ENCODE measurements around the gene ADGRG2.
"Not testable (repeated sequence)": the region's sequence is repeated elsewhere in the genome, so short reads cannot be mapped to it uniquely, and the experiment has no call there.

ADGRG2 gene

DNA sequence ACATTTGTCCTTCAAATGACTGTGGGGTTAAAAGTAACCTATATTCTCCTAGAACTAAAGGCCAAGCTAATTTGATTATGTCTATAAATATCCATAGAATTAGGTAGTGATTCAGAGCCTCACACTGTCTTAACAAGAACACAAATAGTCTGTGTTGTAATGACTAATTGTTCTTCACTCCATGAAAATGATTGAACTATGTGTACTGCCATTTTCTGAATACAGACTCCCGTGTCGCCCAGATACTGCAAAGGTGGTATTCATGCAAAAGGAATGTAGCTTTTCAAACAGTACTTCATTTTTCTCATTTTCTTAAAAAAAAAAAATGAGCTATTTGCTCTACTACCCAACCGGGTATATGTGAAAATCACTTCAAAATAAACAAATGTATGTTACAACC lies 127.0 kb downstream of the ADGRG2 start:
- no peak for FAIRE-seq

DNA sequence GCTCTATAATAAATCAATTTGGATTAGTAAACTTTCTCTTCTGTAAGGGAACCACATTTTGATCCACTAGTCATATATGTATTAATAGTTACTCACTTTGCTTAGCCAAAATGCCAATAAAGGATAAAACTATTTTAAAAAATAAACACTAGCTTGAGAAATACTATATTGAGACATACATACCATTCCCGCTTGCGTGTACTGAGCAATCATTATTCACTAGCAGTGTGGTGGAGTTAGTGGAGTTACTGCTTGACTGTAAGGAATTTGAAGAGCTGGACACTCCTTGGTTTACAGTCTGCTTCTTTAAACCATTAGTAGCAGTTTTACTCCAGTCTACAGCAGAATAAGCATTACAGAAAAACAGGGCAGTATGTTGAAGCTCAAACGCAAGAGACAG lies 127.6 kb downstream of the ADGRG2 start:
- FAIRE-seq = no peak

DNA sequence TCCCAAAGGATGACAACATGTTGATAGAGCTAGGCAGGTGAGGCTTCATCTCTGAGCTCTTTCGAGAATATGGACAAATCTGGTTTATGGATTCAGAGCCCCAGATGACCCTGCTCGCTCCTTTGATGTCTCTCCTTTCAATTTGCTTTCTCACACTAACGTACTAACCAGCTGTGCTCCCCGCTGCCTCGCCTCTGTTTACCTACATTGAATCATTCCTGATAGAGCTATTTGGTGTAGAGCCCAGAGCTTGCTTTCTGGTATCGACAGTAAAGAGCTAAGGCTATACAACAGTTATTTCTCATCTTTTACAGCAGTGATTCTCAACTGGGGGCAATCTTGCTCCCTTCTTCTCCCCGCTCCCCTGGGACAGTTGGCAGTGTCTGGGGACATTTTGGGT lies 129.4 kb downstream of the ADGRG2 start:
- FAIRE-seq = peak; percentile 61

DNA sequence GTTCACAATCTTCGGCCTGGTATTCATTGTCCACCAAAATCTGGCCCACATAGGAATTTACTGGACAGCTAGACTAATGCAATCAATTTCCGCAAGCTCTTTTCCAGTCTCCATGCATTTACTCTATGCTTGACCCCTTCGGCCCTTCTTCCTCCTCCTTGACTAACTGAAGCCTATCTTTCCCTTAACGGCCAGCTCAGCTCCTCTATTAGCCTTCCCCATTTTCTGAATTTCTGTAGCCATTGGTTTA lies 137.2 kb downstream of the ADGRG2 start:
- no peak for FAIRE-seq

DNA sequence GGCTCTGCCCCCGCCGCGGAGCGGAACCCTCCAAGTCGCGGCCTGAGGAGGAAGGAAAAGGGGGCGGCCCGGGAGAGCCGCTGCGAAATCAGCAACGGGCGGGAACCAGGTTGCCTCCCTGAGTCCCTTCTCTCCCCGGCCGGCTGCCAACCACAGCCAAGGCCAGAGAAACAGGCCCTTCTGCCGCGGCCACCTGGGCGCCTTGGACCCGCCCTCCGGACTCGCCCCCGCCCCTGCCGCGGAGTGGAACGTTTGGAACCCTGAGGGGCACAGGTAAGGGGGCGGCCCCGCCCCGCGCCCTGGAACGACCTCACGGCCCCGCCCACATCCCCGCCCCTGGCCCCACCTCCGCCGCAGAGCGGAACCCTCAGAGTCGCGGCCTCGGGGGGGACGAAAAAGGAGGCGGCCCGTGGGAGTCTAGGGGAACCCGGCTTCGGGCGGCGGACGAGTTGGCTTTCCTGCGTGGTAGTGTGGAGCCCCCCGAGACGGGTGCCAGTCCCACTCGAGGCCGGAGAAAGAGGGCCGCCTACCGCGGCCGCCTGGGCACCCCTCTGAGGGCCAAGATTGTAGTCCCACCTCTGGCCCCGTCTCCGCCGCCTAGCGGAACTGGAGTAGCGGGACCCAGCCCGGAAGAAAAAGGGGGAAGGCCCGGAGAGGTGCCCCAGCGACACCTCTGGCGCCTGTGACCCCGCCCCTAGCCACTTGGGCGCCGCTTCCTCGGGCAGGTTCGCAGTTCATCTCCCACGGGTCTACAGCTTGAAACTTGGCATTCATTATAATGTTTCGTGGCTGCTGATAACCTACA lies 137.7 kb downstream of the ADGRG2 start:
- FAIRE-seq = no peak

DNA sequence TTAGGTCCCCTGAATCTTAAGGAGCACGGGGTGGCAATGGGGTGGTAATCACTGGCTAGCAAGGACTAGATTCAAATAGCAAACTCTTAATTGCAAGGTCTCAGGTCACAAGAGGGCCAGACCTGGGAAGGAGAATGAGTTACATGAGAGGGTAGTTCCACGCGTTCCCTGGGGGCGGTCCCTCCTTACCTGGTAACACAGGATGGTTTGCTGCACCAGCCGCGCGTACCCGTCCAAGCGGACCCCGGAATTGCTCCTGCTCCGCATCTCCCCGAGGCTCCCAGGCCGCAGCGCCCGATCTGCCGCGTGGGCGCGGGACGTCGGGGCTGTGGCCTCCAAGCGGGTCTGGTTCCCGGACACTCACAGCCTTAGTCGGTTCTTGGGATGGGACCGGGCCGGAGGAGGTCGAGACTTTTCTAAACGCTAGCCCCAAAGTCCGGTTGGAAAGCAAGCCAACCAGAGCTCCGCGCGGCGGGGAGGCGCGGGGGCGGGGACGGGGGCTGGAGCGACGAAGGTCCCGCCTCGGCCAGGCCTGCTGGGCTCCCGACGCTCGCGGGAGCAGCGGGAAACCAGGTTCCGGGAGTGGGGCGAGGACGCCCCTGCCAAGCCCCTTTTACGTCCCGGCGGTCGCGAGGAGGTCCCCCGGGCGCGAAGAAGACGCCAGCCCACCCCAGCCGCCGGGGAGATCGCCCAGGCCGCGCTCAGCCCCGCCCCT lies 138.4 kb downstream of the ADGRG2 start, which contains the start of gene PHKA2:
PHKA2 (minus strand) TSS at position 449 of the 715 bp plus-strand sequence; CDS start at position 267, 182 bp downstream.
- FAIRE-seq = no peak

DNA sequence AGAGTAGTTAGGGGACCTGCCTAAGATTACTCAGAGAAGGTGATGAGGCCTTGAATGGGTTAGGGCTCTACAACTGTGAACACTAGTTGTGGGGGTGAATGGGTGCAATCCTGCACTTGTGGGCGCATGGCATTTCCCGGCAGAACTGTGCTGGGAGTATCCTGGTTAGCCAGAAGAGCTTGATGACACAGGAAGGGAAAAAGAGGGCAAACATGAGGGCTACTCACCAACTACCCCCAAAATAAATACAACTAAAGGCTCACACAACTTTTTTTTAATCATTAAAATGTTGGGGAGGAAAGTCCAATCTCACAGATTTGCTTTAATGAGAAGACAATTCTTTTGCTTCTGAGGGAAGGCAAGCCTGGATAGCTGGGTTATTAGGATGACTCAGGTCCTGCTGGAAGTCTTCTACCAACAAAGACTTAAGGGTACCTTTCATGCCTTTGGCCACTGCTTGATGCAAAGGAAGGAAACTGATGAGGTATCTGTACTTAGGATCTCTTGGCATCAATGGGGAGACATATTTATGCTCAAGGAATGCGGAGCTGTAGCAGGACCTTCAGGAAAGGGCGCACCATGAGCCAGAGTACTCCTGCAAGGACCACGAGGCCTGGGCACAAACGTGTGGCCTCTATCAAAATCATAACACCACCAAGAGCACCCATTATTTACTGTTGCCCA lies 141.0 kb downstream of the ADGRG2 start:
- no peak for FAIRE-seq

DNA sequence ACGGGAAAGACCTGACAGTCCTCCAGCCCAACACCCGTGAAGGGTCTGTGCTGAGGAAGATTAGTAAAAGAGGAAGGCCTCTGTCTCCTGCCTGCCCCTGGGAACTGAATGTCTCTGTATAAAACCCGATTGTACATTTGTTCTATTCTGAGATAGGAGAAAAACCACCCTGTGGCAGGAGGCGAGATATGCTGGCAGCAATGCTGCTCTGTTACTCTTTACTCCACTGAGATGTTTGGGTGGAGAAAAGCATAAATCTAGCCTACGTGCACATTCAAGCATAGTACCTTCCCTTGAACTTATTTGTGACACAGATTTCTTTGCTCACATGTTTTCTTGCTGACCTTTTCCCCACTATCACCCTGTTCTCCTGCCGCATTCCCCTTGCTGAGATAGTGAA lies 142.0 kb downstream of the ADGRG2 start:
- not testable (repeated sequence) for FAIRE-seq

DNA sequence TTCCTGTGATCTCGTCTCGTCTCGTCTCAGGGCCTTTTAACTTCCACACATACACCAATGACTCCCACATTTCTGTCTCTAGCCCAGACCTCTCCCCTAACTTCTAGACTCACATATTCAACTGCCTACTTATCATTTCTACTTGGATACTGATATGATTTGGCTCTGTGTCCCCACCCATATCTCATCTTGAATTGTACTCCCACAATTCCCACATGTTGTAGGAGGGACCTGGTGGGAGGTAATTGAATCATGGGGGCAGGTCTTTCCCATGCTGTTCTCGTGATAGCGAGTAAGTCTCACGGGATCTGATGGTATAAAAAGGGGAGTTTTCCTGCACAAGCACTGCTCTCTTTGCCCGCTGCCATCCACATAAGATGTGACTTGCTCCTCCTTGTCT lies 147.3 kb downstream of the ADGRG2 start:
- no peak for FAIRE-seq

DNA sequence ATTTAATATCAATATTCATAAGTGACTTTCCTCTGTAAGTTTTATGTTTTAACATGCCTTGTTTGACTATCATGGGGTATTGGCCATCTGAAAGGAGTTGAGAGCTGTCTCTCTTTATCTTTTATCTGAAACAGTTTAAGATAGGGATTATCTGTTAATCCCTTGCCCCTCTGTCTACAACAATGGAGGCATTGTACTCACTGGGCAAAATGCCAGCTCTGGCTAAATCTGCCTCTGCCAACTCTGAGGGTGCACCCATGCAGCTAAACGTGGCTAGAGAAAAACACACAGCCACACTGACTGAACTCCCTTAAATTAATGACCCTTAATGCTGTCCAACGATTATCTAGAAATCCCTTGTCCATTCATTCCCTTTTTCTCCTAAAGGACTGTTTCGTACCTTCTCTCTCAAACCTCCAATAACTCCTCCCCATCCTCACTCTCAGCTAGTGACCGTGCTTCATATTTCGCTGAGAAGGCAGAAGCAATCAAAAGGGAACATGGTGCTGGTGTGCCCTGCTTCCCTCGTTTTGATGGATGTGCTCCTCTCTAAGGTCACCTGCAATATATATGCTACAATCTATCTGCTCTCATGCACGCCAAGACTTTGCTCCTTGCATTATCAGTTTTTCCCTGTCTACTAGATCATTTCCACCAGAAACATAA lies 148.6 kb downstream of the ADGRG2 start:
- peak; percentile 84 for FAIRE-seq

DNA sequence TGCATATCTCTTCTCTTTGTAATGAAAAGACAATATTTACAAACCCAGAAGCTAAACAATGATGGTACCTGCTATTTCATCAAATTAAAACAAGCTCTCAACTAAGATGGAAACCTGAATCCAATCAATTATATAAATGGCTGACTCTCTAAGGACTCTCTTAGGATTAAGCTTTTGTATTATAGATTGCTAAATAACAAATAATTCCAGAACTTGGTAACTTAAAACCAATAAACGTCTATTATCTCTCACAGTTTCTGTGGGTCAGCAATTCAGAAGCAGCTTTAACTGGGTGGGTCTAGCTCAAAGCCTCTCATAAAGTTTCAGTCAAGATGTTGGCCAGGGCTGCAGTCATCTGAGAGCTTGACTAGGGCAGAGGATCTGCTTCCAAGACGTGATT lies 150.8 kb downstream of the ADGRG2 start:
- FAIRE-seq = no peak

DNA sequence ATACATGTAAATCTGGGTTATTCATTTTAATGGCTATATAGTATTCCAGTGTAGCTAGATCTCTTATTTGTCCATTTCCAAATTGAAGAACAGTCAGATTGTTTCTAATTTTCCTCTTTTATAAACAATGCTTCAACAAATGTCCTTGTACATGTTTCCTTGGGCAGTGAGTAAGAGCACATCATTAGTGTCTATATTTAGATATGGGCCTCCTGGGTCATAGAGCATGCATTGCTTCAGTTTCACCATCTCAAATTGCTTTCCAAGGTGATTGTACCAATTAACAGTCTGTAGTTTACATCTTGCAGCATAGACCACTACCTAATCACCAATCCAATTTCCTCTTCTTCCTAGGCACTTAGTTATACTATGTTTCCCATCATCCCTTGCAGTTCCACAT lies 151.8 kb downstream of the ADGRG2 start:
- no peak for FAIRE-seq

DNA sequence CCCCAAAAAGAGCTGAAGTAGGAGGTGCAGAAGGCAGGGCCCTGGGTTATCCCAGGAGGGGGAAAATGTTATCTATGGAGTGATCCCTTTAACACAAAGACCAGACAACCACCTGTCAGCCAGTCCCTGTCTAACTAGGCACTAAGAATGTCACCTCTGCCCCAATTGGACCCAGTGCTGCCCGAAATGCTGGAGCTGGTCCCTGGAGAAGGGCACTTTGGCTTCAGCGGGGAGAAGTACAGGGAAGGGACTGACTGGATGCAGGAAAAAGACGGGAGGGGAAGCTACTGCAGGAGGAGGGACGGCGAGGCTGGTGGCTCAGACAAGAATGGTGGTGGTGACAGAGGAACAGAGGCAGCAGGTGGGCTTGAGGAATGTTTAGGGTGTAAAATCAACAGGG lies 155.6 kb downstream of the ADGRG2 start:
- FAIRE-seq = no peak

DNA sequence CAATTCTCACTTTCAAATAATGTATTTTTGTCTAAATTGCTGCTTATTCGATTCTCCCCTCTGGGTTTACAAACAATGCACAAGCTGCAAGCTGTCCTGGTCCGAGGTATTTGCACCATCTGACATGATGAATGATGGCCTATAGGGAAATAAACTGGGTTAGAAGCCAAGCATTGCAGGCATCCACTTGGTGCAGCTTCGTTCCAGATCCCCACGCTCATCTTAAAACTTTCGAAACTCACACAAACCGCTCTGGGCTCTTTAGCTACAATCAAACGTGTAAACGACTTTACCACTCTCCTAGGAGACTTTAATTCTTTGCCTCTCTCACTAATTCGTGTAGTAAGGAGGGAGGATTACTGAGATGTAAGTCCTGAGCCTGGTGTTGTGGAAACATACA lies 157.4 kb downstream of the ADGRG2 start:
- FAIRE-seq = no peak

DNA sequence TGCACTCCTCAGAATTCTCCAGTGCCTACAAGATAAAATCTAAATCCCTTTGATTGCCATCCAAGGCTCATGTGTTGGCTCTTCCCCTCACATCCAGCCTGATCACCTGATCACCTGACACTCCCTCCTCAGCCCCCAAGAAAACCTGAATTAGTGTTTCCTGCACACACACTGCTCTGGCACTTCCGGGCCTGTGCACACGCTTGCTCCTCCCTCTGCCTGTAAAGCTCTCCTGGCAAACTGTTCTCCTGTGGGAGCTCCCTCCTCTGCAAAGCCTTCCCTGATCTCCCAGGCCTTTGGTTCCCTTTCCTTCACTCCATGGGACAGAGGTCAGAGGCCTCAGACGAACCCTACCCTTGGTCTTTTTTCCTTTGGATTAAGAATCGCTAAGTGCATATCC lies 158.2 kb downstream of the ADGRG2 start:
- FAIRE-seq = no peak

DNA sequence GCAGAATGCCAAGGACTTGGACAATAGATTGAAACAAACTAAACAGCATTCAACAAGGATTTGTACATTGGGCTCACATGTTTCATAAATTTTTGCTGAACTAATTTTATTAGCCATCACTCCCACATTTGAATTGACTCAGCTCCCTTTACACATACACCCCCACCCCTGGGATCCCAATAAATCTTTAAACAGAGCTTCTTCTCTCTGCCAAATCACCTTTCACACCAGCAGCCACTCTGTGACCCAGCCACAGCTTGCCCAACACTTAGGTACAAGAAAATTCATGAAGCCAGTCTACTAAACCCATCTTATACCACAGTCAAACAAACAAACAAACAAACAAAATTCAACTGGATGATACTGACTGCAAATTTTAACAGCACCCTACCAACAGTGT lies 159.9 kb downstream of the ADGRG2 start:
- FAIRE-seq = no peak

DNA sequence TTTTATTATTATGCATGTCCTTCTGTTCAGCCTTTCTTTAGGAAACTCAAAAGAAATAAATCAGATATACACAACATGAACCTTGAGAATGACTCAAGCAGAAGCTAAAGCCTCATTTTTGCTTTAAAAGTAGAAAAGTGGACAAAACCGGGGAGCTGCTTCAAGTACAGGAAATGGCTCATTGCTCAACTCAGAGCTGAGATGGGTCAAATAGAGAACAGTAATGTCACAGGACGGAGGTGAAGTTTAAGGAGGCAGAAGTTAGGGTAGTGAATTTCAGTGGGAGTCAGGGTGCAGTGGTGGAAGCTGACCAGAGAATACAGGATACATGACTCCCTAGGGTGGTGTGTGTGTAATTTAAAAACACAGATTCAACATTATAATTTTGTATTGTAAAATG lies 160.6 kb downstream of the ADGRG2 start:
- FAIRE-seq = no peak

DNA sequence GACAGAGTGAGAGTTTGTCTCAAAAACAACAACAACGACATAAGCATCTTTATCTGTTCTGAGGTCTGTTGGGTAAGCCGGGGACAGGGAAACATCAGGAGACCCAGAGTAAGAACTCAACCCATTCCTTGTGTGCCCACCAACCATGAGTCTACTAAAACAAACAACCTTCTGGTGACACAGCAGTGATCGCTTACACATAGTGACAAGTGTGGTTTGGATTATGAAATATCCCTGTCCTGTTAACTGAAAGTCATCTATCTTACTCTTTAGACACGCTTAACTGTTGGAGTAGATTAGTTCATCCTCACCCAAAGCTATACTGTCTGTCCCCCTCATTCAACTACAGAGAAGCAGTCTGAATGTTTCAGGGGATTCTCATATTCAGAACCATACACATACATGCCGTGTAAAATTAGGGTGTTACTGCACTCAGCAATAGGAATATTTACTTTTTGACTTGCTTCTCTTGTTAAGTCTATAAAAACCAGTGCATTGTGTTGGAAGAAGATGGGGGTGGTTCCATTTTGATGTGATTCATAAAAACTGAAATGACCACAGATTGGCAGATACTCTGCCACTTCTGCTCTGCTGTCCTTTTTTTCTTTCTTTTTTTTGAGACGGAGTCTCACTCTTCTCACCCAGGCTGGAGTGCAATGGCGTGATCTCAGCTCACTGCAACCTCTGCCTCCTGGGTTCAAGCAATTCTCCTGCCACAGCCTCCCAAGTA lies 165.8 kb downstream of the ADGRG2 start:
- FAIRE-seq = no peak

DNA sequence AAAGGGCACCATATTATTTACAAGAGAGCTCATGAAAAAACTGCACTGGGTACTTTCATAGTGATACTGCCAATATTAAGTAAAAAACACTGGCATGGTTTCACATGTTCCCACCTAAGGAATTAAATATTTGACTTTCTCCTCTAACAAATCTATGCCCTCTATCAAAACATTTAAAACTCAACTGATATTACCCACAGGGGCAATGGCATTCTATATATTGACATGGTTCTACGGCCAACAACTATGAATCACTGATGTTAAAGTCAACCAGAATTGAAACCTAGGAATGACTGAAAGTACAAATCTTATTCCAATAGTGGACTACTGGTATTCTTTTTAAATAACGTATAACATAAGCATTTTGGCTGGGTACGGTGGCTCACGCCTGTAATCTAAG lies 166.6 kb downstream of the ADGRG2 start:
- no peak for FAIRE-seq

DNA sequence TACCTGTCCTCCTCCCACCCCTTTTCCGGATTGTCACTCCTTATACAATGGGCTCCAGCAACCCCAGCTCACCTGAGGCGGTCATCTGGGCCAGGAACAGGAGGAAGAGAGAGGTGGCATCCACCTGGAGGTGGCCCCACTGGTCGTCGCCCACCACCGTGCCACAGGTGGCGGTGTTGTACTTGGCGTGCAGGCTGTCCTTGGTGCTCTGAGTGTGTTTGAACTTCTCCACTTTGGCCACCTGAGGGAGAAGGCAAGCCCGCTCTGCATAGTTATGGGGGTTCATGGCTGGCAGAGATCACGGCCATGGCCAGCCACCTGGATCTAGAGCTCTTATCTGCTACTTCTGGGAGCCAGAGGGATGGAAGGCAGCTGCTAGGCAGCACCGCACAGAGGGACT lies 171.2 kb downstream of the ADGRG2 start:
- no peak for FAIRE-seq

DNA sequence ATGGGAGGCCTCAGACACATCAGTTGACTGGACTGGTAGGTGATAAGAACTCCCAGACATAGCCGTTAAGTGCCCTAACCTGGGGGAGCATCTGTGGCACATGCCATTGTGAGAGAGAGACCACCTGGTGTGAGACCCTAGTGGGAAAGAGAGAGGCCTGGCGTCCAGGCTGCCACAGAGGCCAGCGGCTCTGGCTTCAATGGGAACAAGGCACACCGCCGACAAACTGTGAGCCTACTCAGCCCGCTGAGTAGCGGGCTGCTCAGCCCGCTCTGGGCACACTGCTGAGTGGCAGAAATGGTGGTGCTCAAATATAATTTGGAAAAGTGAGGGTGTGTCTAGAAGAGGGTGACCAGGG lies 172.3 kb downstream of the ADGRG2 start:
- FAIRE-seq = no peak

DNA sequence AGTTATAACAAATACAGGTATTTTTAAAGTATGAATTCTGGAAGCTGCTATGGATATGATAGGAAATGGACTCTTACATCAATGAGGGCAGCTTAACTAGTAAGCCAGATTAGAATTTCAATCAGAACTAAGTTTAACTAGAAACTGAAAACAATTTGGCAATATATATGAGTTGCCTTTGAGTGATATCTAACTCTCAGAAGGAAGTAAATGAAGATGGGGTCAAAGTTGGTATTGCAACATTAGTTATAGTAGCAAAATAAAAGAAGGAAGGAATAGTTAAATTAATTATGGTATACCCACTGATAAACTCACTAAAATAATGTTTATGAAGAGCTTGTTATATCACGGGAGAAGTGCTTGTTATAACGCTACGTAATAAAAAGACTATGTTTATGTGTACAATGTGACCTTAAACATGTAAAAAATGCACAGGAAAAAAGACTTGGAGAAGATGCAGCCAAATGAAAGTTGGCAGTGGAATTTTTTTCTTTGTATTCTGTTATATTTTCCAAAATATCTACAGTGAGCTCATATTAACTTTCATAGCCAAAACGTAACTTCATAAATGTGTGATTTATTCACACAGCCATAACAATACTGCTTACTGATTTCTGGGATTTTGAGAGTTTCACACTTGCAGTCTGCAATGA lies 172.9 kb downstream of the ADGRG2 start:
- no peak for FAIRE-seq

All from islet of Langerhans (tissue), 1 donor.